HG02943 (cell line): ENCODE results near the gene SRPK3.
"Not testable (repeated sequence)": the region's sequence is repeated elsewhere in the genome, so short reads cannot be mapped to it uniquely, and the experiment has no call there.

Experiments used
- ATAC-seq: cut with Tn5 transposase; IDR thresholded peaks from one replicate; pipeline ENCODE4 v1.9.1; 2021; ENCODE audit warnings: mild to moderate bottlenecking, low read depth, moderate library complexity; ENCODE audit not compliant: unreplicated experiment

SRPK3 gene, protein sequence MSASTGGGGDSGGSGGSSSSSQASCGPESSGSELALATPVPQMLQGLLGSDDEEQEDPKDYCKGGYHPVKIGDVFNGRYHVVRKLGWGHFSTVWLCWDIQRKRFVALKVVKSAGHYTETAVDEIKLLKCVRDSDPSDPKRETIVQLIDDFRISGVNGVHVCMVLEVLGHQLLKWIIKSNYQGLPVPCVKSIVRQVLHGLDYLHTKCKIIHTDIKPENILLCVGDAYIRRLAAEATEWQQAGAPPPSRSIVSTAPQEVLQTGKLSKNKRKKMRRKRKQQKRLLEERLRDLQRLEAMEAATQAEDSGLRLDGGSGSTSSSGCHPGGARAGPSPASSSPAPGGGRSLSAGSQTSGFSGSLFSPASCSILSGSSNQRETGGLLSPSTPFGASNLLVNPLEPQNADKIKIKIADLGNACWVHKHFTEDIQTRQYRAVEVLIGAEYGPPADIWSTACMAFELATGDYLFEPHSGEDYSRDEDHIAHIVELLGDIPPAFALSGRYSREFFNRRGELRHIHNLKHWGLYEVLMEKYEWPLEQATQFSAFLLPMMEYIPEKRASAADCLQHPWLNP

DNA sequence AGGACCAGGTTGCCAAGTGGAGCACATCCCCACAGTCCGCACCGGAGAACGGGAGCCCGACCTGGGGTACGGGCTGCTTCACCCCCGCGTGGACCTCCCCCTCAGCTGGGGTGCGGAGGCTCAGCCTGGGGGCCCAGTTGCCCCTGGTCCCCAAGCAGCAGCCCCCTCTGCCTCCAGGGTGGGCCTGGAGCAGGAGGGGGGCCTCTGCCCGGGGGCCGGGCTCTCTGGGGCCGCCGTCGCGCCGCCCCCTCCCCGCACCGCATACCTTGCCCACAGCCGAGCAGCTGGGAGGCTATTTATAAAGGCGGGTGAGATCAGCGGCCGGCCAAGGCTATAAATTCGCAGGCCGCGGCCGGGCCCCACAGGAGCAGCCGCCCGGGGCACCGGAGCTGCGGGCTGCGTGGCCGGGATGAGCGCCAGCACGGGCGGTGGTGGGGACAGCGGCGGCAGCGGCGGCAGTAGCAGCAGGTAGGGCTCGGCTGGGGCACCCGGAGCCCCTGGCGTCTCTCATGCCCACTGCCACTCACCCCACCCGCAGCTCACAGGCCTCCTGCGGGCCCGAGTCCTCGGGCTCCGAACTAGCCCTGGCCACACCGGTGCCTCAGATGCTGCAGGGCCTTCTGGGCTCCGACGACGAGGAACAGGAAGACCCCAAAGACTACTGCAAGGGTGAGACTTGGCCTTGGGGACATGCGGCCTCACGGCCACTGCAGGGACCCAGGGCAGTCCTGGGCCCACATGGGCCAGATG lies at the start of gene SRPK3:
Gene SRPK3, plus strand, starts transcription at position 364 of the 750 bp plus-strand sequence. Its CDS starts 46 bp downstream, at position 410.
- no peak for ATAC-seq

DNA sequence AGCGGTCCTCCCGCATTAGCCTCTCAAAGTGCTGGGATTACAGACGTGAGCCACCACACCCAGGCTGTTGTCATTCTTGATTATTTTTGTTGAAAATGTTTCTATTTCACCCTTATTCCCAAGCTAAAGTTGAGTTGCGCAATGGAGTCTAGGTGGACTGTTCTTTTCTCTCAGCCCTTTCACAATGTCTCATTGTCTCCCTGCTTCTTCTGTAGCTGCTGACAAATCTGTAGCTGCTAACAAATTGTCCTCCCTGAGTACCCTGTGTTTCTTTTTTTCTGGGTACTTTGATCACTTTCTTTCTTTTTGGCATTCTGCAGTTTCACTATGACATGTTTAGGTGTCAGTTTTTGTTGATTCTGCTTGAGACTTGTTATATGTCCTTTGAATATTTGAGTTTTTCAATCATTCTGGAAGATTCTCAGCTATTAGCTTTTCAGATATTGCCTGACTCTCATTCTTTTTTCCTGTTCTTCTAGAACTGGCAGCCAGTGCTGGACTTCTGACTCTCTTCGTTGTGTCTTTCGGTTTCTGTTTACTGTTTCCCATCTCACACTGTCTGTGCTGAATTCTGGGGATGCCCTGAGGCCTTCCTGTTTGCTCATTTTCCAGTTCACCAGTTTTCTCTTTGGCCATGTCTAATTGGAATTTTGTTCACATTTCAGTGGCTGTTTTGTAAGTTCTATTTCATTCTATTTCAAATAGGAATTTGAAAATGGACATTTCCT lies 49.6 kb upstream of the SRPK3 start:
- ATAC-seq = no peak

DNA sequence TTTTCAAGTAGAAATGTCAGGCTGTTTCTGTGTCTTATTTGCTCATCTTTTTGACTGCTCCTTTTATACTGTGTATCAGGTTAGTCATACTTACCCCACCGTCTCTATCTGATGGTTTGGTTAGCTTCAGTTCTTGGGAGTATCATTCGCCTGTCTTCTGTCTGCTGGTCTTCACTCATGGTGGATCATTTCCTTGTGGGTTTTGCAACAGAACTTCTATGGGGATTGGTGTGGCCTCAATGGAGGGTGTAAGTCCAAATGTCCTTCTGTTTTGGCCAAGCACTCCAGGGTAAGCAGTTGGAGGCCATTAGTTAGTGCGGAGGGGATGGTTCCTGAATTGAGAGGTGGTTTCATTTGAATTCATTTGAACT lies 49.0 kb upstream of the SRPK3 start:
- no peak for ATAC-seq

DNA sequence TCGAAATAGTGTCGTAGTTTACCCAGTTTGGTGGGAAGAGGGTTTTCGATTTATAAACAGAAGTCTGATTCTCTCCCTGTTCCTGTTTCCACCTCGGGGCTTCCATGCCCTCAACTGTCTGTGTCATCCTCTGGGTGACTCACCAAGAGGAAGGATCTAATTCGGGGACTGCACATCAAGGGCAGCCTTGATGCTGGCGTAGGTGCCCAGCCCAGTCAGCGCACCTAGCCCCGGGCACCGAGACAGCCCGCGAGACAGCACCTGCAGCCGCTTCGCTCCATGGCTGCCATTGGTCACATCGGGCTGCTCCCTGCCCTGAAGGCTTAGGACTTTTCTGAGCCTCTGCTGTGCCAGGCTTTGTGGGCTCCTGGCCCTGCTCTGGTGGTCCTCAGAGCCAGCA lies 48.4 kb upstream of the SRPK3 start:
- ATAC-seq = no peak

DNA sequence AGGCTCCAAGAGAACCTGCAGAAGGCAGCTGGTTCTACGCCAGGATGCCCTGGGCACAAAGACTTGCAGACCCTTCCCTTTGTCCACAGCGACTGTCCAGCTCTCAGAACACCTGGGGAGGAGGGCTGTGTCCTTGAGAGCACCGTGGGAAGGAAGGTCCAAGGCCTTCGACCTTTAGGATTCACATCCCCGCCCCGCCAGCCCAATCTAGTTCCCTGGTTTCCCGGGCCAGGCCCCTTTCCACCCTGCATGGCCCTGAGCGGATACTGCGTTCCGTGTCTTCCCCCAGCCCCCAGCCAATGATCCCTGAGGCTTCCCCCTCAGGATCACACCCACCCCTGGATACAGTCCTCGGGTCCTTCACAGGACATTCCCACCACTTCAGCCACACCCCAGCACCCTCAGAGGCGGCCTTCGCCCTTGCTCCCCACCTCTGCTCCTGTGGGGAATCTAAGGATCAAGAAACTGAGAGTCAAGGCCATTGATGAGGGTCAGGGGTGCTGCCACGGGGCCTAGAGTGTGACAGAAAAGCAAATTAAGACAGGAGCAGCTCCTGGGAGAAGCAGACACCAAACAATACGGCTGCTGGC lies 47.1 kb upstream of the SRPK3 start:
- no peak for ATAC-seq

DNA sequence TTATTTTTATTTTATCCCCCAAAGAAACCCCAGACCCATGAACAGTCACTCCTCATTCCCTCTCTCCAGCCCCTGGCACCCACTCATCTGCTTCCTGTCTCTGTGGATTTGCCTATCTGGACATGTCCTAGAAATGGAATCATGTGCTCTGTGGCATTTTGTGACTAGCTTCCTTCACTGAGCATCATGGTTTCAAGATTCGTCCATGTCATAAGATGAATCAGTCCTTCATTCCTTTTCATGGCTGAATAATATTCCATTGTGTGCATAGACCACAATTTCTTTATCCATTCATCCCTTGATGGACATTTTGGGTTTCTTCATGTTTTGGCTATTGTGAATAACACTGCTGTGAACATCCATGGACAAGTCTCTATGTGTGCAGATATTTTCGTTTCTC lies 46.0 kb upstream of the SRPK3 start:
- ATAC-seq = no peak

DNA sequence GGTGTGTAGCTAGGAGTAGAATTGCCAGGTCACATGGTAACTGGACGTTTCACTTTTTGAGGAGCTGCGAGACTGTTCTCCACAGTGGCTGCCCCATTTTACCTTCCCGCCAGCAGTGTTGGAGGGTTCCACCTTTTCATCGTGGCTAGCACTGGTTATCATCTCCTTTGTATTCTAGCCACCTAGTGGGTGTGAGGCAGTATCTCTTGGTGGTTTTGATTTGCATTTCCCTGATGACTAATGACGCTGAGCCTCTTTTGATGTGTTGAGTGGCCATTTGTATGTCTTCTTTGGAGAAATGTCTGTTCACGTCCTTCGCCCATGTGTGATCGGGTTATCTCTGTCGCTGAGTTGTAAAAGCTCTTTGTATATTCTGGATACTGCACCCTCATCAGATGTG lies 45.6 kb upstream of the SRPK3 start:
- no peak for ATAC-seq

DNA sequence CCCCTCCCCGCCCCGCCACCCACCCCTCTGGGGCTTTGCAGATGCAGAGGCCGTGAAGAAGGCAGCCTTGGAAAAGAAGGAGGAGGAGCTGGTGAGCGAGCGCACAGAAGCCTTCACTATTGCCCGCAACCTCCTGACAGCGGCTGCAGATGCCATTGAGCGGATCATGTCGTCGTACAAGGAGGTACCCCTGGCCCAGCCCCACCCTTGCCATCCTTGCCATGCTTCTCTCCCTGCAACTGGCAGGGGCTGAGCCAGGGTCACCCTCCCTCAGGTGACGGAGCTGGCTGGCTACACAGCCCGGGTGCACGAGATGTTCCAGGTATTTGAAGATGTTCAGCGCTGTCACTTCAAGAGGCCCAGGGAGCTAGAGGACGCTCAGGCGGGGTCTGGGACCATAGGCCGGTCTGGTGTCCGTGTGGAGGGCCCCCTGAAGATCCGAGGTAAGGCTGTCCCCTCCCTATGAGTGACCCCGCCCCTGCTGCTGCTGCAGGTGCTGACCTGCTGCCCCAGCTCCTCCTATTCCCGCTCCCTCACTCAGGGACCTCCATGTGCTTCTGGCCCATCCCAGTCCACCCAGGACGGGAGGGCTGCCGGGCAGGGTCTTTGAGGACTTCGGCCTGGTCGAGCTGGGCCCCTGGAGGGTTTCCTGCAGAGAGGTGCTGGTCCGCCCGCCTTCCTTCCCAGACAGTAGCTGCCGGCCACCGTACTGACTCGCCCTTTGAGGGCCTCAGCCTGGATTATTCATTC lies 44.6 kb upstream of the SRPK3 start:
- no peak for ATAC-seq

DNA sequence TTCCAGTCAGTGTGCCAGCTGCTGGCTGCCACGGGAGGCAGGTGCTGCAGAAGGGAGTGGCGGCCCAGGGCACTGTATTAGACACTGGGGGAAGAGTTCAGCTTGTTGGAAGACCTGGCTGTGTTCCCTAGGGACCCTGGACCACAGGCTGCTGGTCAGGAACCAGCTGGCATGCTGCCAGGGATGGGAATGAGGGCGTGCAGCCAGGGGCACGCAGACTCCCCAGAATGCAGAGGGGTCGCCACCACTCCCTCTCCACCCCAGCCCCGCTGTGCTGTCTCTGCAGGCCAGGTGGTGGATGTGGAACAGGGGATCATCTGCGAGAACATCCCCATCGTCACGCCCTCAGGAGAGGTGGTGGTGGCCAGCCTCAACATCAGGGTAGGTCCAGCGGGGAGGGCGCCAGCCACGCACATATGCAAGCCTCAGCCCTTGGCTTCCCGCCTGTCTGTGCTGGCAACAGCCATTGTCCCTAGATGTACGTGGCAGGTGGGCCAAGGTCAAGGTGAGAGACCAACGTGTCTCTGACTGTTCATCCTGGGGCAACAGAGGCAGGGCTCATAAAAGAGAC lies 43.9 kb upstream of the SRPK3 start:
- ATAC-seq = no peak

DNA sequence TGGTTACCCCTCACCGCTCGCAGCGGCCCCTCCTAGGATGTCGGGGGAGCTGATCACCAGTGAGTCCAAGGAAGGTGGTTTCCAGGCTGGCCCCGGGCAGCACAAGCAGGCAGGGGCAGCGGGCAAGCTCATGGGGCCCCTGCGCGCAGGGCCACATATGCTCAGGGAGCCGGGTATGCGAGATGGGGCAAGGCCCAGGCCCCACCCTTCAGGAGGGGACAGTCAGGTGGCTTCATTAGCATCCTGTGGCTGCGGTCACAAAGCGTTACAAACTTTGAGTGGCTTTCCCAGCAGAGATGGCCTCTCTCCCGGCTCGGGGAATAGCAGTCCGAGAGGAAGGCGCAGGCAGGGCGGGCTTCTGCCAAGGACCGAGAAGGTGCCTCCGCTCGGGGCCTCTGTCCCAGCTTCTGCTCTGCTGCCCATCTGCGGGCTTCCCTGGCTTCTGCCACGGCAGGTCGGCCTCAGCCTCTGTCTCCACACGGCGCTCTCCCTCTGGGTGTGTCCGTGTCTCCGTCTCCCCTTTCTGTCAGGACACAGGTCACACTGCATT lies 42.7 kb upstream of the SRPK3 start:
- no peak for ATAC-seq

DNA sequence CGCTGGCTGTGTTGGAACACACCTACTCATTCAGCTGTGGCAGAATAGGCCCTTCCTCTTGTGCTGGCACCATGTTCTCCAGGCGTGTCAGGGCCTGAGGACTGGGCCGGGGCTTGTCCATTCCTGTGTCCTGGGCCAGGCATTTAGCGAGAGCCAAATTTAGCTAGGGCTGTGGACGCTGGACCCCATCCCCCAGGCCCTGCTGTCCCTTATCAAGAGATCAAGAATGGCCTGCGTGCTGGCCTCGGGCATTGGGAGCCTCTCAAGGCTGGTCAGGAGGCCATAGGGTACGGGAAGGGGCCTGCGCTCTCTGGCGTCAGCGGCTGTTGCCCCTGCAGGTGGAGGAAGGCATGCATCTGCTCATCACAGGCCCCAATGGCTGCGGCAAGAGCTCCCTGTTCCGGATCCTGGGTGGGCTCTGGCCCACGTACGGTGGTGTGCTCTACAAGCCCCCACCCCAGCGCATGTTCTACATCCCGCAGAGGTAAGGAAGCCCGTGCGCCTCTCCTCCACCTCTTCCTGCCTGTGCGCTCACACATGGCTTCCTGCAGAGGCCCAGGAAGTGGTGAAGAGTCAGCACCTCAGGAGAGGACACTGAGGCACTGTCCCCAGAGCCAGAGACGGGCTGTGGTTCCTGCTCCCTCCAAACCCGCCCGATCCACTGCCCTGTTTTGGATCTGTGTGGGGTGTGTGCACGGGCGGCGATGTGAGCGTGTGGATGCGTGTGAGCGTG lies 40.9 kb upstream of the SRPK3 start:
- no peak for ATAC-seq

DNA sequence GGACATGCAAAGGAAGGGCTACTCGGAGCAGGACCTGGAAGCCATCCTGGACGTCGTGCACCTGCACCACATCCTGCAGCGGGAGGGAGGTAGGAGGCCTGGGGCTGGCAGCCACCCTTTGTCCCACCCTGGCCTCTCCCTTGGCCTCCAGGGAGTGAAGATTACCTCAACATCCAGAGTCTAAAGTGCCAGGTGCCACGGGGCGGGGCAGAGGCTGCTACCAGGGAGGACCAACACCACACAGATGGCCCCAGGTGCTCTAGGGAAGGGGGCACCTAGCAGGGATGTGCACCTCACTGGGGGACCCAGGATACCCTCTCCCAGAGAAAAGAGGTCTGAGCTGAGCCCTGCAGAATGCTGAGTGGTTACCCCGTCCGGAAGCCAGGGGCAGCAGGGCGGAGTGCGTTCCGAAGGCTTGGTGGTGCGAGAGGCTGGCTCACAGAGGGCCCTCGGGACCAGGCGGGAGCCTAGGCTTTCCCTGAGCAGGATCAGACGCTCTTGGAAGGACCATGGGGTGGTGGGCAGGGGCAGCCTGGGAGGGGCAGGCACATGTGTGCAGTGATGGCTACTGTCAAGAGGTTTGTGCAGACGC lies 40.1 kb upstream of the SRPK3 start:
- no peak for ATAC-seq

DNA sequence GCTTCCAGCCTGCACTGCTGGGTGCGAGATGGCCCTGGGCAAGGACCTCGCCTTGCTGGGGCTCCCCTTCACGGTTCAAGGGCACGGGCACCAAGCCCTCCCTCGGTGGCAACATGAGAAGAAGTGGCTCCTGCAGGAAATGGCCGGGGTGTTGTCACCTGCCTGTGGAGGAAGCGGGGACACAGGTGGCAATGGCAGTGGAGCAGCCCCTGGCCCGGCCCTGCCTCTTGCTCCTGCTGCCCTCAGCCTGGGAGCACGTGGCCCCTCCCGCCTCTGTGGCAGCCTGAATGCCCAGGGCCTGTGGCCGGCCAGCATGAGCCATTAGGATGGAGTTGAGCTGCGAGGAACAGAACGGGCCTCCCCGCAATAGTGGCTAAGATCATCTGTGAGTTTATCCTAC lies 39.4 kb upstream of the SRPK3 start:
- ATAC-seq = no peak

DNA sequence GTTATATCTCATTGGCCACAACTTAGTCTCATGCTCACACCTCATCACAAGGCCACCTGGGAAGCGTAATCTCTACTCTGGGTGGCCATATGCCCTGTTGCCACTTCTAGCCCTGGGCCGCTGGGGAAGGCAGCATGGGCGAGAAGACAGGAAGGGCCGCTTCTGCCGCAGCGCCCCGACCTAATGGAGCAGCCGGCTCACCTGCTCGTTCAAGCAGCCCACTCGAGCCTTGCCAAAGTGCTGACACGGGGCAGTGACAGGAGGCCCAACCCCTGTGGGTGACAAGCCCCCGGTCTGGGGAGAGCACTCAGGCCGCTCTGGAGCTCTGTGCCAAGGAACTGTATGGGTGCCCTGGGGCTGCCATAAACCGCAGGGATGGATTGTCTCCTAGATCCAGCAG lies 38.7 kb upstream of the SRPK3 start:
- not testable (repeated sequence) for ATAC-seq

DNA sequence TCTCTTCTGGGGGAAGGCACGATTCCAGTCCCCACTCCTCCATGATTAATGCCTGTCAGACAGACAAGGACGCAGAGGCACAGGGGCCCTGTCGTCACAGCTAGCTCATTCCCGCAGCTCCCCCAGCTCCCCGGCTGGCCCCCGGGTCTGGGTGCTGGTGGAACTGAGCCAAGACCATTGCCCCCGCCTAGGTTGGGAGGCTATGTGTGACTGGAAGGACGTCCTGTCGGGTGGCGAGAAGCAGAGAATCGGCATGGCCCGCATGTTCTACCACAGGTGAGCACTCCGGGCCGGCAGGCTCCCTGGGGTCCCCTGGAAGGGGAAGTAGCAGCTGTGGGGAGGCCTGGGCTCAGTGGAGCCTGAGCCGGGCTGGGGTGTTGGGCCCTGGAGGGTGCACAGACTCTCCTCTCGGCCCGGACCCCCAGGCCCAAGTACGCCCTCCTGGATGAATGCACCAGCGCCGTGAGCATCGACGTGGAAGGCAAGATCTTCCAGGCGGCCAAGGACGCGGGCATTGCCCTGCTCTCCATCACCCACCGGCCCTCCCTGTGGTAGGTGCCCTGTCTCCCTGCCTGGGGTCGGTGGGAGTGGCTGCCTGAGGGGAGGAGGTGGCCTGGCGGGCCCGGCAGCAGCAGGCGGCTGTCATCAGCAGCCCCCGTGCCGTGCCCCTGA lies 37.9 kb upstream of the SRPK3 start:
- not testable (repeated sequence) for ATAC-seq

DNA sequence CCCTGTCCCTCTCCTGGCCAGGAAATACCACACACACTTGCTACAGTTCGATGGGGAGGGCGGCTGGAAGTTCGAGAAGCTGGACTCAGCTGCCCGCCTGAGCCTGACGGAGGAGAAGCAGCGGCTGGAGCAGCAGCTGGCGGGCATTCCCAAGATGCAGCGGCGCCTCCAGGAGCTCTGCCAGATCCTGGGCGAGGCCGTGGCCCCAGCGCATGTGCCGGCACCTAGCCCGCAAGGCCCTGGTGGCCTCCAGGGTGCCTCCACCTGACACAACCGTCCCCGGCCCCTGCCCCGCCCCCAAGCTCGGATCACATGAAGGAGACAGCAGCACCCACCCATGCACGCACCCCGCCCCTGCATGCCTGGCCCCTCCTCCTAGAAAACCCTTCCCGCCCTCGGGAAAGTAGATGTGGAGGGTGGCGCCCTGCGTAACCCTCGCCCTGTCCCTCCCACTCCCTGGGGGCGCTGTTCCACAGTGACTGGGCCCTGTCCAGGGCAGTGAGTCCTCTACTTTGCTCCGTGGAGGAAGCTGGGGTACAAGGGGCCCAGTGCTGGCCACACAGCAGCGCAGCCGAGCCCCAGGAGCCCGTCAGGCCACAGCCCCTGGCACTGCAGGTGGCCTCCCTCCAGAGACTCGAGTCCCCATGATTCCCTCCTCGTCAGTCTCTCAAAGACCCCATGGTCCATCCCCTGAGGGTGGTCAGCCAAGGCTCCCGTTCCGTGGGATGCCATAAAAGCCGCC lies 37.2 kb upstream of the SRPK3 start:
- not testable (repeated sequence) for ATAC-seq
